GOT3 (cell line): Measurements from ENCODE around the gene HCRT.

Experiments
- DNase-seq: peaks from one replicate; lab custom pipeline; 2025; ENCODE audit warnings: mixed read lengths; lab: John Stamatoyannopoulos, UW

The HCRT gene

DNA sequence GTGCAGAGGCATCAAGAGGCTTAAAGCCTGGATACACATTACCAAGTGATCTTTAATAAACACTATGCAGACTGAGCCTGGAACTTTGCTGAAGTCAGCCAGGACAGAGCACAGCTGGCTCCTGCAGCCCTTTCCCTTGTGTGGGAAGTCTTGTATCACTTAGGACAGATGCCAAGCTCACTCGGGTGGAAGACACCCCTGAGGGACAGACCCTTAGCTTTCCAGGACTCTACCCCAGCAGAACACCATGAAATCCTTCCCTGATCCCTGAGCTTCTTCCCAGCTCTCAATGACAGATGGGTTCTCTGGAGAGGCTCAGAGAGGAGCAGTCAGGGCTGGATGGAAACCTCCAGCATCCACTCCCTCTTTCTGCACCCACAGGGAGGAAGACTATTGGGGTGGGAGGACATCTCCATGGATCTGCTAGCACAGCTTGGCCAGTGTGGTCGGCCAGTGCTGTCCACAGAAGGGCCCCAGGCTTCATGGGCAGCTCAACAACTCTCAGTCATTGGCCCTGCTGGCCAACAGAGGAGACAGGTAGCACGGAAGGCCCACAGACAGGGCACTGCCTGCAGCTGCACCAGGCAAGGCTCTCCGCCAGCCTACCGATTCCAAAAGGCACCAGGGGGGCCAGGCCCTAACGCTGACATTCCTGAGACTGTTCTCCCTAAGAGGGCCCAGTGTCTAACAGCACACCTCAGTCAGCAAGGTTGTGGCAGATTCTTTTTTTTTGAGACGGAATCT, 46.3 kb downstream of the HCRT start:
- DNase-seq: no peak

- no peak for DNase-seq
Measured at GRCh38 chr17:42136654-42137051, 48.6 kb downstream of the HCRT start.

DNA sequence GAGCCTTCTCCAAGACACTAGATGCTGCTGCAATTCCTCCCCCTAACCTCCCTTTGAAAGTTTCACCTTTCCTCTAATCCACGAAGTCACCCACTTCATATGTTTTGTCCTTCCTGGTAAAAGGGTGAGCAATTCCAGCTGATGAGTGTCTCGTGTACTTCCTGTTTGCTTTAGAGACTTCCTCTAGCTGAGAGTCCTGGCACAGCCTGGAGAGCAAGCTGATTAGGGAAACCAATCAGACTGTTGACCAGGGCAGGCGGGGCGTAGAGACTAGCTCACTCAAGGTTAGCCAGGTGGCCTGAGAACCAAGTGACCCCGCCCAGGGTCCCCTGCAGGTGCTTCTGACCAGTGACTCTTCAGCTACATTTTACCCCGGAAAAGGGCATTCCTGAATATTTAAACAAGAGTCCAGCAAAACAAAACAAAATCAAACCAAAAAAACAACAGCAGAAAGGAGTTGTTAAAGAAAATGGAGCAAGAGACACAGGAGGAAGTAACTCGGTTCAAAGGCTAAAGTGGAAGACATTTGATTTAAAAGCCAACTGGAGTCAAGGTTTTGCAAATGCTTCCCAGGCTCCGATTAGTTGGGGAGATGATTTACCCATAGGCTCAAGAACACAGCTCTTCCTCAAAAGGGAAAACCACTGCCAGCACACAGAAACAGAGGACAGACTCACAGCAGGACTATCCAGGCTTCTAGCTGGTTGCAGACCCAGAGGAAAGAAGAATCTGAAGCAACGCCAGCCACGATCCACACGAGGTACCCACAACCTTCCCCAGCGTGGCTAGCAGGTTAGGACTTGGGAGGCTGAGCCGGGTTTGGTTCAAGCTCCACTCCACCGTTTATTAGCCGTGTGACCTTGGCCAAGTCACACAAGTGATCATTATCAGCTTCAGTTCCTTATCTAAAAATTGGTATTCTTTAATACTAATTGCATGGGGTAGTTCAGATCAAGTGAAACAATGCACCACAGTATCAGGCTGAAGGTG, 49.3 kb downstream of the HCRT start:
- no peak for DNase-seq

GRCh38 chr17:42135151-42135550, 50.1 kb downstream of the HCRT start:
- DNase-seq: no peak
